OCI-LY1 (cell line): Measurements from ENCODE around the gene SPATA18.

ENCODE experiments used
- H2AFZ ChIP-seq: fragments of 200-600 bp; sonication (generic), shearing (Covaris generic); 2 replicates; pipeline ENCODE4 v1.6.0; 2014; ENCODE audit warnings: antibody characterized with exemption, mild to moderate bottlenecking, low read length
- H3F3A ChIP-seq: fragments of 200-600 bp; sonication (generic), shearing (Covaris generic); 2 replicates; pipeline ENCODE4 v1.6.0; 2014; ENCODE audit warnings: mild to moderate bottlenecking, antibody characterized with exemption, low read length, moderate library complexity; ENCODE audit not compliant: insufficient read depth
- H3K27ac ChIP-seq: fragments of 200-600 bp; sonication (generic); 2 replicates; pipeline ENCODE4 v1.5.1; 2014; ENCODE audit warnings: low read length, mixed run types, mild to moderate bottlenecking, low read depth; ENCODE audit not compliant: poor library complexity, severe bottlenecking
- H3K27me3 ChIP-seq: fragments of 200-600 bp; sonication (generic); 2 replicates; pipeline ENCODE4 v1.6.0; 2014; ENCODE audit warnings: antibody characterized with exemption, mild to moderate bottlenecking, low read length, moderate library complexity; ENCODE audit not compliant: insufficient read depth
- H3K36me3 ChIP-seq: fragments of 200-600 bp; sonication (generic); 2 replicates; pipeline ENCODE4 v1.6.1; 2014; ENCODE audit warnings: mild to moderate bottlenecking, antibody characterized with exemption, low read length, moderate library complexity, mixed read lengths; ENCODE audit not compliant: insufficient read depth
- H3K4me1 ChIP-seq: fragments of 200-600 bp; sonication (generic); 2 replicates; pipeline ENCODE4 v1.5.1; 2014; ENCODE audit warnings: mild to moderate bottlenecking, low read length, moderate library complexity; ENCODE audit not compliant: insufficient read depth, severe bottlenecking
- H3K4me2 ChIP-seq: fragments of 200-600 bp; sonication (generic), shearing (Covaris generic); 2 replicates; pipeline ENCODE4 v1.6.1; 2014; ENCODE audit warnings: low read length
- H3K4me3 ChIP-seq: fragments of 200-600 bp; sonication (generic); 2 replicates; pipeline ENCODE4 v1.5.1; 2014; ENCODE audit warnings: low read length, low read depth, mild to moderate bottlenecking, mixed read lengths; ENCODE audit not compliant: poor library complexity, severe bottlenecking
- H3K79me2 ChIP-seq: fragments of 200-600 bp; shearing (Covaris generic); 2 replicates; pipeline ENCODE4 v1.6.1; 2016; ENCODE audit warnings: mixed run types, low read length, mixed read lengths; ENCODE audit not compliant: insufficient read depth
- H3K9ac ChIP-seq: fragments of 200-600 bp; sonication (generic), shearing (Covaris generic); 2 replicates; pipeline ENCODE4 v1.6.1; 2014; ENCODE audit warnings: mild to moderate bottlenecking, low read length, mixed read lengths
- H3K9me2 ChIP-seq: fragments of 200-600 bp; sonication (generic), shearing (Covaris generic); 2 replicates; pipeline ENCODE4 v1.6.1; 2014; ENCODE audit warnings: low read depth, mild to moderate bottlenecking, low read length, mixed read lengths
- H3K9me3 ChIP-seq: fragments of 200-600 bp; shearing (Covaris generic); 2 replicates; pipeline ENCODE4 v1.6.1; 2014; ENCODE audit warnings: low read length, mixed read lengths
- H4K20me1 ChIP-seq: fragments of 200-600 bp; sonication (generic), shearing (Covaris generic); 2 replicates; pipeline ENCODE4 v1.6.0; 2016; ENCODE audit warnings: mild to moderate bottlenecking, low read length; ENCODE audit not compliant: insufficient read depth
- CTCF ChIP-seq: fragments of 200-600 bp; sonication (generic), shearing (Covaris generic); IDR thresholded peaks from 2 replicates; pipeline ENCODE4 v1.5.1; 2017; ENCODE audit warnings: mild to moderate bottlenecking, antibody characterized with exemption, low read length, moderate library complexity, mixed read lengths
- EZH2 ChIP-seq: fragments of 200-600 bp; sonication (generic), shearing (Covaris generic); IDR thresholded peaks from 2 replicates; pipeline ENCODE4 v1.8.0; 2017; ENCODE audit warnings: borderline replicate concordance, mixed run types, mild to moderate bottlenecking, antibody characterized with exemption, low read length, moderate library complexity, mixed read lengths

SPATA18 gene

DNA sequence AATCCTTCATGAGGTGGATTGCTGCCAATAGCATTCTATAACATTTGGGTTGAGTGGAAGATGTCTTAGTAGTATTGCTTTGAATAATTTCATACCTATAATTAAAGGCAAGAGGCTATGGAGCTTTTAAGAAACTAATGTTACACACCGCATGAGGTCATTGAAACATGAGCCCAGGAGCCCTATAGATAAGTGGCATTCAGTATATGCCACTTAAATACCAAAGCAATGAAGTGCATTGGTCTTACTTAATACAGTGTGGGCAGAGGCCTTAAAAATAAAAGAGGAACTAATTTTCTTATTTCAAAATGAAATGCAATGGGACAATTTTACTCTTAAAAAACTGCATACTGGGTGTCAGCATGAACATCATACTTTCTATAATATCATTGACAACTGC is 47.5 kb downstream of the SPATA18 start:
- no peaks in the 10 kb centered on the region for H3K9me3 ChIP-seq
- no peaks in the 10 kb centered on the region for H3K79me2 ChIP-seq
- no peaks in the 10 kb centered on the region for H3K4me1 ChIP-seq
- no peak overlapping the region for H3K4me3 ChIP-seq
- H3K27ac ChIP-seq, result no peak overlapping the region
- no peaks in the 10 kb centered on the region for H3K36me3 ChIP-seq
- no peaks in the 10 kb centered on the region for H4K20me1 ChIP-seq
- no peak overlapping the region for H2AFZ ChIP-seq
- no peaks in the 10 kb centered on the region for H3K27me3 ChIP-seq
- no peak overlapping the region for H3K4me2 ChIP-seq
- TF ChIP-seq EZH2 (no peak), CTCF (no peak)
- H3F3A ChIP-seq, result no peaks in the 10 kb centered on the region
- no peaks in the 10 kb centered on the region for H3K9me2 ChIP-seq
- H3K9ac ChIP-seq, result no peak overlapping the region

- Histone ChIP-seq H3K27me3 (no peaks in the 10 kb centered on the region), H3K4me2 (no peak overlapping the region), H4K20me1 (no peaks in the 10 kb centered on the region), H3K9me3 (no peaks in the 10 kb centered on the region), H3K4me3 (no peak overlapping the region), H3K4me1 (no peaks in the 10 kb centered on the region), H3K9ac (no peak overlapping the region), H3F3A (no peaks in the 10 kb centered on the region), H3K9me2 (no peaks in the 10 kb centered on the region), H3K36me3 (no peaks in the 10 kb centered on the region), H2AFZ (no peak overlapping the region), H3K79me2 (no peaks in the 10 kb centered on the region), H3K27ac (no peak overlapping the region)
- TF ChIP-seq EZH2, result no peak
Observed at GRCh38 chr4:52099860-52100461, 48.9 kb downstream of the SPATA18 start.

GRCh38 chr4:52102587-52102986 is 51.5 kb downstream of the SPATA18 start:
- H3K36me3 ChIP-seq, result no peaks in the 10 kb centered on the region
- H3K4me3 ChIP-seq, result no peak overlapping the region
- H3K27ac ChIP-seq, result no peak overlapping the region

More at GRCh38 chr4:52102587-52102986, 51.5 kb downstream of the SPATA18 start:
- no peaks in the 10 kb centered on the region for H3K4me1 ChIP-seq
- TF ChIP-seq CTCF, result no peak
- no peak for TF ChIP-seq EZH2
- H3K9ac ChIP-seq, result no peak overlapping the region
- no peaks in the 10 kb centered on the region for H3K9me3 ChIP-seq
- no peaks in the 10 kb centered on the region for H3F3A ChIP-seq
- H3K9me2 ChIP-seq, result no peaks in the 10 kb centered on the region
- H4K20me1 ChIP-seq, result no peaks in the 10 kb centered on the region
- H2AFZ ChIP-seq, result no peak overlapping the region
- no peak overlapping the region for H3K4me2 ChIP-seq
- H3K79me2 ChIP-seq, result no peaks in the 10 kb centered on the region
- no peaks in the 10 kb centered on the region for H3K27me3 ChIP-seq
